H9 (cell line): Measurements from ENCODE around the gene LRRC45. TPM values are rescaled to one million over a fixed set of nuclear protein-coding genes. Genes with fewer than 3 reads are reported as not detected.

Source experiments
- DNase-seq: peaks from one replicate; pipeline ENCODE4 v3.0.0-alpha.2; 2017
- H2AFZ ChIP-seq: one replicate; pipeline ENCODE4 v1.6.1; 2013; ENCODE audit warnings: mild to moderate bottlenecking, low read length, control low read depth, moderate library complexity
- H2AK5ac ChIP-seq: 2 replicates; pipeline ENCODE4 v1.6.1; 2013; ENCODE audit warnings: low read length, control low read depth, mixed read lengths; ENCODE audit not compliant: insufficient read length
- H2BK120ac ChIP-seq: one replicate; pipeline ENCODE4 v1.6.1; 2013; ENCODE audit warnings: low read depth, mild to moderate bottlenecking, low read length, control low read depth, inconsistent platforms; ENCODE audit not compliant: poor library complexity, severe bottlenecking
- H2BK12ac ChIP-seq: 2 replicates; pipeline ENCODE4 v1.6.1; 2013; ENCODE audit warnings: low read length, control low read depth, mixed read lengths, low read depth; ENCODE audit not compliant: insufficient read length
- H2BK15ac ChIP-seq: 2 replicates; pipeline ENCODE4 v1.6.1; 2013; ENCODE audit warnings: low read depth, low read length, control low read depth
- H2BK20ac ChIP-seq: one replicate; pipeline ENCODE4 v1.6.1; 2013; ENCODE audit warnings: low read depth, mild to moderate bottlenecking, low read length, control low read depth, inconsistent platforms; ENCODE audit not compliant: poor library complexity, severe bottlenecking
- H2BK5ac ChIP-seq: 2 replicates; pipeline ENCODE4 v1.6.1; 2013; ENCODE audit warnings: low read length, control low read depth, mixed read lengths; ENCODE audit not compliant: insufficient read length
- H3K14ac ChIP-seq: 2 replicates; pipeline ENCODE4 v1.6.1; 2013; ENCODE audit warnings: low read length, control low read depth; ENCODE audit not compliant: insufficient read depth
- H3K18ac ChIP-seq: 2 replicates; pipeline ENCODE4 v1.6.1; 2013; ENCODE audit warnings: low read depth, mild to moderate bottlenecking, mixed read lengths, low read length, control low read depth; ENCODE audit not compliant: insufficient read length
- H3K23ac ChIP-seq: 2 replicates; pipeline ENCODE4 v1.6.1; 2013; ENCODE audit warnings: low read length, control low read depth, mixed read lengths, low read depth; ENCODE audit not compliant: insufficient read length
- H3K23me2 ChIP-seq: 2 replicates; pipeline ENCODE4 v1.6.1; 2013; ENCODE audit warnings: low read depth, mild to moderate bottlenecking, mixed read lengths, low read length, control low read depth; ENCODE audit not compliant: insufficient read length, poor library complexity, severe bottlenecking
- H3K27ac ChIP-seq: 2 replicates; pipeline ENCODE4 v1.5.1; 2013; ENCODE audit warnings: low read length, control low read depth, mixed read lengths, low read depth; ENCODE audit not compliant: insufficient read length
- H3K27me3 ChIP-seq: 2 replicates; pipeline ENCODE4 v1.6.1; 2013; ENCODE audit warnings: low read length, control low read depth, inconsistent platforms; ENCODE audit not compliant: insufficient read depth
- H3K4ac ChIP-seq: 2 replicates; pipeline ENCODE4 v1.6.1; 2013; ENCODE audit warnings: low read depth, mild to moderate bottlenecking, control low read depth, inconsistent platforms, low read length, moderate library complexity
- H3K4me1 ChIP-seq: 2 replicates; pipeline ENCODE4 v1.6.1; 2013; ENCODE audit warnings: low read length, control low read depth, inconsistent platforms; ENCODE audit not compliant: insufficient read depth
- H3K4me2 ChIP-seq: 2 replicates; pipeline ENCODE4 v1.6.1; 2013; ENCODE audit warnings: low read length, control low read depth, mixed read lengths; ENCODE audit not compliant: insufficient read length, insufficient read depth
- H3K56ac ChIP-seq: 2 replicates; pipeline ENCODE4 v1.6.1; 2013; ENCODE audit warnings: low read depth, mild to moderate bottlenecking, mixed read lengths, low read length, control low read depth; ENCODE audit not compliant: insufficient read length
- H3K79me1 ChIP-seq: 2 replicates; pipeline ENCODE4 v1.6.1; 2013; ENCODE audit warnings: low read depth, mild to moderate bottlenecking, moderate library complexity, low read length, control low read depth, inconsistent platforms; ENCODE audit not compliant: insufficient read depth, poor library complexity, severe bottlenecking
- H3K79me2 ChIP-seq: 2 replicates; pipeline ENCODE4 v1.6.1; 2013; ENCODE audit warnings: low read length, control low read depth, inconsistent platforms; ENCODE audit not compliant: insufficient read depth
- H3K9ac ChIP-seq: 2 replicates; pipeline ENCODE4 v1.6.1; 2013; ENCODE audit warnings: low read length, control low read depth, mixed read lengths; ENCODE audit not compliant: insufficient read length; ENCODE audit errors: extremely low read depth
- H3K9me3 ChIP-seq: one replicate; pipeline ENCODE4 v1.6.1; 2013; ENCODE audit warnings: low read depth, low read length, inconsistent platforms; ENCODE audit not compliant: control insufficient read depth
- H3T11ph ChIP-seq: one replicate; pipeline ENCODE4 v1.6.1; 2013; ENCODE audit warnings: mild to moderate bottlenecking, low read length, control low read depth, inconsistent platforms
- H4K20me1 ChIP-seq: one replicate; pipeline ENCODE4 v1.6.1; 2013; ENCODE audit not compliant: control insufficient read depth, insufficient read length, insufficient read depth
- H4K5ac ChIP-seq: 2 replicates; pipeline ENCODE4 v1.6.1; 2013; ENCODE audit warnings: low read depth, mild to moderate bottlenecking, mixed read lengths, low read length, control low read depth; ENCODE audit not compliant: insufficient read length
- H4K8ac ChIP-seq: replicated peaks from 2 replicates; pipeline ENCODE4 v1.6.1; 2013; ENCODE audit warnings: low read length, control low read depth, mixed read lengths, low read depth; ENCODE audit not compliant: insufficient read length
- H4K91ac ChIP-seq: 2 replicates; pipeline ENCODE4 v1.6.1; 2013; ENCODE audit warnings: low read depth, mild to moderate bottlenecking, moderate library complexity, mixed read lengths, low read length, control low read depth; ENCODE audit not compliant: insufficient read length
- H3K27ac Mint-ChIP-seq, 3 experiments: 2 replicates in 2 of 3; 3 replicates in 1 of 3; pipeline ENCODE4 v1.8.0; 2020 to 2021; ENCODE audit warnings: mixed read lengths in 3 of 3, mild to moderate bottlenecking in 1 of 3, moderate library complexity in 1 of 3
- H3K27me3 Mint-ChIP-seq: 2 replicates; pipeline ENCODE4 v1.8.0; 2021; ENCODE audit warnings: low read depth, mild to moderate bottlenecking, moderate library complexity, mixed read lengths
- H3K36me3 Mint-ChIP-seq, 3 experiments: 2 replicates in 2 of 3; 3 replicates in 1 of 3; pipeline ENCODE4 v1.8.0; 2020 to 2021; ENCODE audit warnings: low read depth in 3 of 3, mixed read lengths in 3 of 3; ENCODE audit not compliant: insufficient read depth in 1 of 3
- H3K4me1 Mint-ChIP-seq, 2 experiments: 2 replicates each; pipeline ENCODE4 v1.8.0; 2020; ENCODE audit warnings: mixed read lengths in 2 of 2
- H3K4me3 Mint-ChIP-seq, 2 experiments: 2 replicates in 1 of 2; 3 replicates in 1 of 2; pipeline ENCODE4 v1.8.0; 2020 to 2021; ENCODE audit warnings: mild to moderate bottlenecking in 2 of 2, mixed read lengths in 2 of 2, moderate library complexity in 1 of 2
- H3K9me3 Mint-ChIP-seq, 2 experiments: 2 replicates in 1 of 2; 3 replicates in 1 of 2; pipeline ENCODE4 v1.8.0; 2020; ENCODE audit warnings: mild to moderate bottlenecking in 2 of 2, mixed read lengths in 2 of 2, moderate library complexity in 1 of 2
- CTCF ChIP-seq: fragments of 200-600 bp; sonication (generic); conservative IDR thresholded peaks from 3 replicates; pipeline ENCODE4 v1.8.0; 2021; ENCODE audit warnings: antibody characterized with exemption, mild to moderate bottlenecking
- WGBS: extraction: QIAGEN DNeasy Blood & Tissue Kit; methylation state at CpG from one replicate; pipeline ENCODE4 v1.1.7; 2013; ENCODE audit warnings: missing lambda C conversion rate, low lambda C conversion rate, mixed read lengths; ENCODE audit not compliant: insufficient read length; ENCODE audit errors: extremely low coverage; 5-methylcytosine and 5-hydroxymethylcytosine counted together
- total RNA-seq: library from RNA; stranded (reverse); gene quantifications from 2 replicates; pipeline ENCODE4 v1.2.1, GENCODE V29; 2021

The LRRC45 gene
- total RNA-seq, 1 experiment from 2014 or later: 28.7 TPM

- Histone ChIP-seq H3K23me2 (peaks cover 5% of the 10 kb centered on the region), H3K27me3 (no peaks in the 10 kb centered on the region), H2BK120ac (no peak overlapping the region), H2BK15ac (no peak overlapping the region), H4K91ac (no peak overlapping the region), H2AFZ (no peak overlapping the region), H3K9me3 (no peaks in the 10 kb centered on the region), H3K14ac (no peak overlapping the region), H2AK5ac (no peak overlapping the region), H3K79me1 (peaks cover 5% of the 10 kb centered on the region), H3K9ac (no peak overlapping the region), H2BK20ac (no peak overlapping the region), H3K56ac (no peak overlapping the region), H3K4me1 (no peaks in the 10 kb centered on the region), H4K20me1 (no peaks in the 10 kb centered on the region), H3K4me2 (no peak overlapping the region), H3K4ac (no peak overlapping the region), H4K5ac (no peak overlapping the region), H3K23ac (no peak overlapping the region), H4K8ac (no peak overlapping the region), H3K18ac (no peak overlapping the region), H3K27ac (no peak overlapping the region), H2BK12ac (no peak overlapping the region), H2BK5ac (no peak overlapping the region), H3K79me2 (no peaks in the 10 kb centered on the region), H3T11ph (no peak overlapping the region)
- no CpG with 5 or more reads among the region's 34 CpGs for WGBS
- Mint-ChIP-seq H3K27ac (0 out of 7 replicates have a peak overlapping the region, but pooled peaks of 1 of the 3 experiments have one; percentile 22), H3K4me3 (peak overlapping the region in 1 of 2 experiments; percentile 19; a peak in 1 of 5 replicates), H3K36me3 (peaks cover 2 to 8% (median 3%) of the 10 kb centered on the region in 3 experiments; a peak in 4 of 7 replicates), H3K27me3 (no peaks in the 10 kb centered on the region), H3K9me3 (no peaks in the 10 kb centered on the region), H3K4me1 (peaks cover 7 to 16% of the 10 kb centered on the region in 2 experiments)
- peak; percentile 93 for TF ChIP-seq CTCF
- peak; percentile 92 for DNase-seq
Measured at GRCh38 chr17:82019690-82020571, 3.2 kb upstream of the LRRC45 start.
